ENCODE measurements around the gene RAB42.

DNA sequence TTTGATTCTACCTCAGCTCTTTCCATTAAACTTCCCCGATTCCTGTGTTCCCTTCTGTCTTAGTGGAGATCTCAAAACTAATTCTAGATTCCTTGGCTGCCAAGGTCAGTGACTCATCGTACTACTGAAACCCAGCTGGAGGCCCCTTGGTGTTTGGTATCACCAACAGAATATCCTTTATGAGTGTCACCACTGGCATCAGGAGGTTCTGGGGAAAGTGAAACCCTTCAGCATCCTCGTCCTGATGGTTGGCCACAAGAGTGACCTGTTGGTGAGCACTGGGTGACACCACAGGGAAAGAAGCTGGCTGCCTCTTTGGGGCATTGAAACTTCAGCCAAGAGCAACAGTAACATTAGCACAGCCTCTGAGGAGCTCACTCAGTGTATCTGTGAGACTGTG, 9.6 kb downstream of the RAB42 start:
- TF ChIP-seq POLR2A (IDR thresholded peaks at IDR 0.05): no peak
- TF ChIP-seq, protein P1, sequence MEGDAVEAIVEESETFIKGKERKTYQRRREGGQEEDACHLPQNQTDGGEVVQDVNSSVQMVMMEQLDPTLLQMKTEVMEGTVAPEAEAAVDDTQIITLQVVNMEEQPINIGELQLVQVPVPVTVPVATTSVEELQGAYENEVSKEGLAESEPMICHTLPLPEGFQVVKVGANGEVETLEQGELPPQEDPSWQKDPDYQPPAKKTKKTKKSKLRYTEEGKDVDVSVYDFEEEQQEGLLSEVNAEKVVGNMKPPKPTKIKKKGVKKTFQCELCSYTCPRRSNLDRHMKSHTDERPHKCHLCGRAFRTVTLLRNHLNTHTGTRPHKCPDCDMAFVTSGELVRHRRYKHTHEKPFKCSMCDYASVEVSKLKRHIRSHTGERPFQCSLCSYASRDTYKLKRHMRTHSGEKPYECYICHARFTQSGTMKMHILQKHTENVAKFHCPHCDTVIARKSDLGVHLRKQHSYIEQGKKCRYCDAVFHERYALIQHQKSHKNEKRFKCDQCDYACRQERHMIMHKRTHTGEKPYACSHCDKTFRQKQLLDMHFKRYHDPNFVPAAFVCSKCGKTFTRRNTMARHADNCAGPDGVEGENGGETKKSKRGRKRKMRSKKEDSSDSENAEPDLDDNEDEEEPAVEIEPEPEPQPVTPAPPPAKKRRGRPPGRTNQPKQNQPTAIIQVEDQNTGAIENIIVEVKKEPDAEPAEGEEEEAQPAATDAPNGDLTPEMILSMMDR (IDR thresholded peaks at IDR 0.05 in 4 of 5, conservative IDR thresholded peaks at IDR 0.05 in 1 of 5): no peak

Measured in gastrocnemius medialis (tissue), 4 donors.